Neural progenitor cell (in vitro differentiated cells): ENCODE data around the gene PYCR2.

Experiments
- CTCF ChIP-seq: fragments of 200-600 bp; sonication (generic); IDR thresholded peaks from 2 replicates; pipeline ENCODE4 v1.5.1; 2017; ENCODE audit warnings: antibody characterized with exemption, mild to moderate bottlenecking
- EZH2 ChIP-seq: fragments of 200-600 bp; sonication (generic); IDR thresholded peaks from 2 replicates; pipeline ENCODE4 v1.6.1; 2017; ENCODE audit warnings: antibody characterized with exemption, mild to moderate bottlenecking, moderate library complexity

GRCh38 chr1:225915538-225915991, 8.5 kb downstream of the PYCR2 start:
- no peak for TF ChIP-seq CTCF
- no peak for TF ChIP-seq EZH2
